ENCODE results near the gene LOXL3.

- no peak for TF ChIP-seq CTCF (IDR thresholded peaks at IDR 0.05; ENCODE audit: insufficient read depth, low read depth, low read length)
- no peak for TF ChIP-seq EZH2 (IDR thresholded peaks at IDR 0.05; ENCODE audit: insufficient read depth, low read length)
Observed at GRCh38 chr2:74554820-74555531, 1.2 kb upstream of the LOXL3 start.

Data from astrocyte (in vitro differentiated cells and primary cell).